ENCODE data around the gene GDF15. TPM values are rescaled to one million over a fixed set of nuclear protein-coding genes. Genes with fewer than 3 reads are reported as not detected.
"Not testable (repeated sequence)": the region's sequence is repeated elsewhere in the genome, so short reads cannot be mapped to it uniquely, and the experiment has no call there.

Gene GDF15, protein sequence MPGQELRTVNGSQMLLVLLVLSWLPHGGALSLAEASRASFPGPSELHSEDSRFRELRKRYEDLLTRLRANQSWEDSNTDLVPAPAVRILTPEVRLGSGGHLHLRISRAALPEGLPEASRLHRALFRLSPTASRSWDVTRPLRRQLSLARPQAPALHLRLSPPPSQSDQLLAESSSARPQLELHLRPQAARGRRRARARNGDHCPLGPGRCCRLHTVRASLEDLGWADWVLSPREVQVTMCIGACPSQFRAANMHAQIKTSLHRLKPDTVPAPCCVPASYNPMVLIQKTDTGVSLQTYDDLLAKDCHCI
- 1 to 10 TPM in 3 of 10 donors, under 1 TPM in 7; 0.26 to 1.8 (median 0.84) TPM for polyA plus RNA-seq (ENCODE audit: insufficient read length in 10 of 10)
- long read RNA-seq, donor 1 = 0 reads
- long read RNA-seq, donor 2 = 0 reads
- long read RNA-seq, donor 3 = 0 reads
- long read RNA-seq, donor 4, partial matches to known transcripts = 0 of 3 reads
- long read RNA-seq, donor 4, other reads (novel, unspliced or antisense) = 0 of 3 reads
- long read RNA-seq, donor 5 = 0 reads
- long read RNA-seq, donor 6 = 0 reads
- long read RNA-seq, donor 7 = 0 reads
- long read RNA-seq, donor 8, partial matches to known transcripts = 0 of 1 reads
- long read RNA-seq, donor 8, other reads (novel, unspliced or antisense) = 0 of 1 reads
- long read RNA-seq, donor 9 = 0 reads

DNA sequence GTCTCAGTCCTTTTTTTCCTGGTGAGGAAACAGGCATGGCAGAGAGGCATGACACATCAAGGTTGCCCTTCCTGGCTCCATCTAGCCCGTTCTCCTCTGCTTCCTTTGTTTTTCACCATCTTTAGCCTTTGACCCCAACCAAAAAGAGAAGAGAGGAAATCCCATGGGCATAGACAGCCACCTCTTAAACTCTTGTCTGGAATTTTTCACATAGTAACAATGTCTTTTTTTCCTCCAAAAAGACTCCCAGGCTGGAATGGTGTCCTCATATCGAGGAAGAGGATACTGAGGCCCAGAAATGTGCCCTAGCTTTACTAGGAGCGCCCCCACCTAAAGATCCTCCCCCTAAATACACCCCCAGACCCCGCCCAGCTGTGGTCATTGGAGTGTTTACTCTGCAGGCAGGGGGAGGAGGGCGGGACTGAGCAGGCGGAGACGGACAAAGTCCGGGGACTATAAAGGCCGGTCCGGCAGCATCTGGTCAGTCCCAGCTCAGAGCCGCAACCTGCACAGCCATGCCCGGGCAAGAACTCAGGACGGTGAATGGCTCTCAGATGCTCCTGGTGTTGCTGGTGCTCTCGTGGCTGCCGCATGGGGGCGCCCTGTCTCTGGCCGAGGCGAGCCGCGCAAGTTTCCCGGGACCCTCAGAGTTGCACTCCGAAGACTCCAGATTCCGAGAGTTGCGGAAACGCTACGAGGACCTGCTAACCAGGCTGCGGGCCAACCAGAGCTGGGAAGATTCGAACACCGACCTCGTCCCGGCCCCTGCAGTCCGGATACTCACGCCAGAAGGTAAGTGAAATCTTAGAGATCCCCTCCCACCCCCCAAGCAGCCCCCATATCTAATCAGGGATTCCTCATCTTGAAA is at the start of gene GDF15:
TSS of gene GDF15 (plus strand) at position 484 of the 868 bp plus-strand sequence. CDS start at position 516, 32 bp downstream.
- peak in 1 of 3 donors; percentile 64 for DNase-seq

DNA sequence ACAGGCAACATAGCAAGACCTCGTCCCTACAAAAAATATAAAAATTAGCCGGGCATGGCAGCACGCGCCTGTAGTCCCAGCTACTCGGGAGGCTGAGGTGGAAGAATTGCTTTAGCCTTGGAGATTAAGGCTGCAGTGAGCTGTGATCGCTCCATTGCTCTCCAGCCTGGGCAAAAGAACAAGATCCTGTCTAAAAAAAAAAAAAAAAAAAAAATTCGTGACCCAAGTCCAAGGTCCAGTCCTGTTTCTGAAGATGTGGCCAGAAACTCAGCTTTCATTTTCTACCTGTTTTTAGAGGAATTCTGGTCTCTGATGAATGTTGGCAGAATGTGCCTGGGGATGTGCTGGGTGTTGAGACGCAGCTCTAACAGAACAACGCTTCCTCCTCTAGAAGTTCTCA is 47.4 kb upstream of the GDF15 start:
- no peak for DNase-seq

DNA sequence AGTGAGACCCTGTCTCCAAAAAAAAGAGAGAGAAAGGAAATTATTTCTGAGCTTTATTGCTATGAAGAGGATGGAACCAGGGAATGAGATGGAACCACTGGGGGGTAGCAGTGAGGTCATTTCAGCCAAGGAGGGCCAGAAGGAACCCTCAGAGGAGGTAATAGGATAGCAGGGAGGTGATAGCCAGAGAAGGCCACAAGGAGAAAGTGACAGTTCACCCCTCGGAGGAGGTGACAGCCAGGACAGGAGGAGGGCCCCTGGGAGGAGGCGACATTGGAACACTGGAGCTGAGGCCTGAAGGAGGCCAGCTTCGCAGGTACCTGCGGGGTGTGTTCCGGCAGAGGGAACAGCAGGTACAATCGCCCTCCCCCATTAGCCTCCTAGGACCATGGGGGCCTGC is 46.2 kb upstream of the GDF15 start:
- DNase-seq = peak in 1 of 3 donors; percentile 33

DNA sequence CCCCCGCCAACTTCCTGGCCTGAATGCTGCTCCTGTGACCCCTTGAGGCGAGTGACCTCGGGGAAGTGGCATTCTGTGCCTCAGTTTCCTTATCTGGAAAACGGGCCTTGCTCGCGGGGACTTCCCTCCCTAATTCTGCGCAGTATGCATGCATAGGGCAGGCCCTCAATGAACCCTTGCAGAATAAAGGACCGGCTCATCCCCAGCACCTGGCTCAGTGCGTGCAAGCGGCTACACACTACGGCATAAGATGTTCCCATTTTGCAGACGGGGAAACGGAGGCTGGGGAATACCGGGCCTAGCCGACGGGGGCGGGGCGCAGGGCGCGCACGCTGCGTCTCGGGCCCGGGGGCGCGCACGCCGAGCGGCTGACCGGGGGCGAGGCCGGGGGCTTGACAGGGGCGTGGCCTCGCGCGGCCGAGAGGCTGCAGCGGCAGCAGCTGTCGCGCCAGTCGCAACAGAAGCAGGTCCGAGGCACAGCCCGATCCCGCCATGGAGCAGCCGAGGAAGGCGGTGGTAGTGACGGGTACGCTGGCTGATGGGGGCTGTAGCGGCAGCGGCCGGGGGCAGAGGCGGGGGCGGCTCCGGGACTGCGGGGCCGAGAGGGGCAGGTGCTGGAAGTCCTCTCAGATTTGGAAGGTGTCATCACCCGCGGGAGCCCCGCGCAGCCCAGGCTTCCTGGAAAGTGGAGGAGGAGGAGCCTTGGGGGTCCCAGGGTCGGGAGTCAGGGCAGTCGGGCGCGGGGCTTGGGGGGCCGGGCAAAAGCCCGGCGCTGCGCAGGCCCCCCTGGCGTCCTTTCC is 45.6 kb upstream of the GDF15 start, which contains the start of gene PGPEP1:
TSS of gene PGPEP1 (plus strand) at position 409 of the 800 bp plus-strand sequence. CDS start at position 493, 84 bp downstream.
- peak; percentile 52 to 86 (median 79) for DNase-seq

DNA sequence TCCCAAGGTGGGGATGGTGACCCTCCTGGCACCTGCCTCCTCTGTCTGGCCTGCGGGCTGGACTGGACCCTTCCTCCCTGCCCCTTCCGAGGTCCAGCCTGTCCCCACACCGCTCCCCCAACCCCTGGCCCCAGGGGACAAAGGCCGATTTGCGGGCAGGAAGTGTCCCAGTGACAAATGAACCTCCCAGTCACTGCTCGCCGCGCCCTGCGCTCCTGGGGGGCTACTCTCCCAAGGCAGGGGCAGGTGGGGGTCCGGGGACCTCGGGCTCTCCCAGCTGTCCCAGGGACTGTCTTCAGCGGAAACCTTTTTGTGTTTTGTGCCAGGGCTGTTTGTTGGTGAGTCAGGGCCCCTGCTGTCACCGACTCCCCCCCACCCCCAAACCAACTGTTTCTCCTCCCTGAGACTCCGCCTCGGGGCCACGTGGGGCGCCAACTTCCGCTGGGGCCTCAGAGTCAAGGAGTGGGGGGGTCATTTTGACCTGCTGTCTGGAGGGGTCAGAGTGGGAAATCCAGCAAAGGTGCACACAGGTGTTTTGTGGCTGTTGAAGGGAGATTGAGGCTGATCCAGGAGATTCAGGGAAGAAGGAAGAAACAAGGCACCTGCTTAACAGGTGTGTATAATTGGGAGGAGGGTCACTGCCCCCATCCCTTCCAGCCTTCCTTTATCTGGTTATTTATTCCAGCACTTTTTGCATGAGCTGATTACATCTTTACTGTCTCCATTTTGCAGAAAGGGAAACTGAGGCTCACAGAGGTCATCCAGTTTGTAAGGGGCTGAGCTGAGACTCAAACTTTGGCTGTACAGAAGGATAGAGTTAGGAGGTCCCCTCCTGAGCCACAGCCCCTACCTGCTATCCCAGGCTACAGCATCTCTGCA is 44.7 kb upstream of the GDF15 start:
- DNase-seq = peak in 1 of 3 donors; percentile 59

DNA sequence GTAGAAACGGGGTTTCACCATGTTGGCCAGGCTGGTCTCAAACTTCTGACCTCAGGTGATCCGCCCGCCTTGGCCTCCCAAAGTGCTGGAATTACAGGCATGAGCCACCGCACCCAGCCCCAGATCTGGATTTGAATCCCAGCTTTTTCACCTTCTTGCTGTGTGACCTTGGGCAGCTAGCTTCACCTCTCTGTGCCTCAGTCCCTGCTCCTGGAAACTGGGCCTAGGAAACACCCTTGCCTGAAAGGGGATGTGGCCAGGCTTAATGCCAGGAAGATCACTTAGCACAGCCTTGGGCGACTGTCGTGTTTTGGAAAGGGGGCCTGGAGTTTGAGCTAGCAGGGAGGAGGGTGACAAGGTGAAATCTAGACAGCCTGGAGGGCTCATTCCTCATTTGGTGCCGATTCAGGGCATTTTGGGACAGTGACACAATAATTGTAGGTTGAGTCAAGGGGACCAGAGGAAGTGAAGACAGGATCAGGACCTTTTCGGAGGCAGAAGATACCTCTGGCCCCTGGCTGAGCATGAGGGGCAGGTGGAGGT is 43.8 kb upstream of the GDF15 start:
- DNase-seq = no peak

DNA sequence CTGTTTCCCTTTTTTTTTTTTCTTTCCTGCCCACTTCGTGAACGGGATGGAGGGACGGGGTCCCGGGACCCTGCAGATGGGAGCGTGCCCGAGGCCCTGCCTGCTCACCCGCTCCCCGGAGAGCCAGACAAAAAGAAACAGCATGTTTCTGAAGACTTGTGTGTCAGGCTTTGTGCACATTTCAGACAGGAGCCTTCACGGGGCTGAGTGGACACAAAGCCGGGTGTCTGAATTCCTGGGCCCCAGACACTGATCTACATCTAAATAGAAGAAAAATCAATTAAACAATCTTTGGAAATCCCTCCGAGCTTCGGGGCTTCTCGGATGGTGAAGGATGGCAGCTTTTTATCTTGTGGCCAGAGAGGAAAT is 41.4 kb upstream of the GDF15 start:
- no peak for DNase-seq

DNA sequence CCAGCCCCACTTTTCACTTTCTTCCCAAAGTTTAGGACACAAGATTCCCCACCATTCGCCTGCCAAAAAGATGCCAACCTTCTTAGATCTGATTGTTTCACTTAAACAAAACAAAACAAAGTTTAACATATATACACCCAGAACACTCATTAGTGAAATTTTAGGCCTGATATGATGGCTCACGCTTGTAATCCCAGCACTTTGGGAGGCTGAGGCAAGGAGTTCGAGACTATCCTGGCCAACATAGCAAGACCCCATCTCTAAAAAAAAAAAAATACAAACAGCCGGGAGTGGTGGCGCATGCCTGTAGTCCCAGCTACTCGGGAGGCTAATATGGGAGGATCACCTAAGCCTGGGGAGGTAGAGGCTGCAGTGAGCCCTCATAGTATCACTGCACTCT is 40.7 kb upstream of the GDF15 start:
- DNase-seq = no peak

DNA sequence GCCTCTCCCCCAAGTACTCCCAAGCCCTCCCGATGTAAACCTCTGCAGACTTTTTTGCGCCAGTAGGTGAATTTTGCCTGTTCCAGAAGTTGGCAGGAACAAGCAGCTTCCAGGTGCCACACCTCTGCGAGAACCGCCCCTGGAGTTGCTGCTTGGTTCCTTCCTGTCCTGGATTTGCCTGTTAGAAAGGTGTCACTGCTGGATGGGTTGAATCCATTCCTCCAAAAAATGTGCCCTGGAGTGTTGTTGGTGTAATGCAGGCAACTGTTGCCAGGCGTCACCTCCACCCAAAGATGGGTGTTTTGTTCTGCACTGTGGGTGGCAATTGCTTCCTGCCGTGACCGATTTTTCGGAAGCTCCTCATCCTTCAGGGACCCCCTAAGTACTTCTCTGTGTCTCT is 39.9 kb upstream of the GDF15 start:
- no peak for DNase-seq

DNA sequence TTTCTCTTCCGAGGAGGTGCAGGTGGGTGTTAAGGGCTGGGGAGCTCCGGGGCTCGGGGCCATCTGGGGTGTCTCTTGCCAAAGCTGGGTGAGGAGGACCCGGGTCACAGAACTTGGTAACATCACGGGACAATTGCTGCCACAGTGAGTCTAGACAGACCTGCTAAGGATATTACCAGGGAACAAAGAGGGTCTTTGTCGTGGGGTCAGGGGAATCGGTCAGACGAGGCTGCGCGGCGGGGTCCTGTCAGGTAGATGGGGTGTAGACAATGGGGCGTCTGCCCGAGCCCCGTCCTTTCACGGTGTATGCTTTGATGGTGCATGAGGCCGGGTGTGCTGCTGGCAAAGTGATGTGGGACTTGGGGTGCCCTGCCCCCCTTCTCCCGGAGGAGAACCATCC is 37.8 kb upstream of the GDF15 start:
- no peak for DNase-seq

DNA sequence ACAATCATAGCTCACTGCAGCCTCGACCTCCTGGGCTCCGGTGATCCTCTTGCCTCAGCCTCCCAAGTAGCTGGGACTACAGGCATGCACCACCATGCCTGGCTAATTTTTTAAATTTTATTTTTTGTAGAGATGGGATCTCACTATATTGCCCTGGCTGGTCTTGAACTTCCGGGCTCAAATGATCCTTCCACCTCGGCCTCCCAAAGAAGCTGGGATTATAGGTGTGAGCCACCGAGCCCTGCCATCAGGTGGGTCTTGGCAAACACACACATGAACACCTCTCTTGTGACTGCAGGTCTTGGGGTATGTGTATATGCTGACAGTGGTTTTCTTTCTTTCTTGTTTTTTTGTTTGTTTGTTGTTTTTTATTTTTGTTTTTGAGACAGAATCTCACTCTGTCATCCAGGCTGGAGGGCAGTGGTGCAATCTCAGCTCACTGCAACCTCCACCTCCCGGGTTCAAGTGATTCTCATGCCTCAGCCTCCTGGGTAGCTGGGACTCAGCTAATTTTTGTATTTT is 37.1 kb upstream of the GDF15 start:
- not testable (repeated sequence) for DNase-seq

DNA sequence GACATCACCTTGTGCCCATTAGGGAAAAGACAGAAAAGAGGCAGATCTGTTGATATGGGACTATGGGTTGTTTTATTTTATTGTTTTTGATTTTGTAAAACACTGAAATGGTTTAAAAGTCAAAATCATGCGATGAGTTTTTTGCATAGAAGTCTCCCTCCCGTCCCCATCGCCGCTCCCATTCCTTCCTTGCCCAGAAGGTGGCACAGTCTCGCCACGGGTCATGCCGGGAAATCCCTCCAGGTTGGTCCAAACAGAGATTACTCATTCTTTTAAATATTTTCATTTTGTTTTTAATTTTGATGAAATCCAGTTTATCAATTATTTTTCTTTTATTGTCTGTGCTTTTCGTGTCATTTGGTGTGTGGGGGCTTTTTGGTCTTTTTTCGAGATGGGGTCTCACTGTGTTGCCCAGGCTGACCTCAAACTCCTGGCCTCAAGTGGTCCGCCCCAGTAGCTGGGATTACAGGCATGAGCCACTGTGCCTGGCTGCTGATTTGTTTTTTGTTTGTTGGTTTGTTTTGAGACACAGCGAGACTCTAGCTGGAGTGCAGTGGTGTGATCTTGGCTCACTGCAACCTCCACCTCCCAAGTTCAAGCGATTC is 36.3 kb upstream of the GDF15 start:
- DNase-seq = peak in 1 of 3 donors; percentile 47

DNA sequence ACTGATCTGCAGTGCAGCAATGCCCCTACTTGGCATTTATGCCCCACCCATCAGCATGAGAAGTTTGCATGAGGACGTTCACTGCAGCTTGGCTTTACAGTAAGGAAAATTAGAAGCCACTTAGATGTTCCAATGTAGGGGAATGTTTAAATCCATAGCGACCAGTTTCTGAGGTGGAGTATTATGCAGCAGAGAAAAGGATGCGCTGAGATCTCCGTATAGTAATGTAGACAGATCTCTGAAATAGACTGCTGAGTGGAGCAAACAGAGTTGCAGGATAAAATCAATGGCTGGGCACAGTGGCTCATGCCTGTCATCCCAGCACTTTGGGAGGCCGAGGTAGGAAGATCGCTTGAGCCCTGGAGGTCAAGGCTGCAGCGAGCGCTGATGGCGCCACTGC is 35.5 kb upstream of the GDF15 start:
- DNase-seq = no peak

DNA sequence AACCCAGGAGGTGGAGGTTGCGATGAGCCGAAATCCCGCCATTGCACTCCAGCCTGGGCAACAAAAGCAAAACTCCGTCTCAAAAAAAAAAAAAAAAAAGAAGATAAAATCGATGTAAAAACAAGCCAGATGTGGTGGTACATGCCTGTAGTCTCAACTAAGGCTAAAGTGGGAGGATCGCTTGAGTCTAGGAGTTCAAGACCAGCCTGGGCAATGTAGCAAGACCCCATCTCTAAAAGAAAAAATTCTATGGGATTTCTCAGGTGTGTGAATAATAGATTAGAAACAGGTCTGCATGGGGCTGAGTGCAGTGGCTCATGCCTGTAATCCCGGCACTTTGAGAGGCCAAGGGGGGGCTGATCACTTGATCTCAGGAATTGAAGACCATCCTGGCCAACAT is 34.4 kb upstream of the GDF15 start:
- no peak for DNase-seq

DNA sequence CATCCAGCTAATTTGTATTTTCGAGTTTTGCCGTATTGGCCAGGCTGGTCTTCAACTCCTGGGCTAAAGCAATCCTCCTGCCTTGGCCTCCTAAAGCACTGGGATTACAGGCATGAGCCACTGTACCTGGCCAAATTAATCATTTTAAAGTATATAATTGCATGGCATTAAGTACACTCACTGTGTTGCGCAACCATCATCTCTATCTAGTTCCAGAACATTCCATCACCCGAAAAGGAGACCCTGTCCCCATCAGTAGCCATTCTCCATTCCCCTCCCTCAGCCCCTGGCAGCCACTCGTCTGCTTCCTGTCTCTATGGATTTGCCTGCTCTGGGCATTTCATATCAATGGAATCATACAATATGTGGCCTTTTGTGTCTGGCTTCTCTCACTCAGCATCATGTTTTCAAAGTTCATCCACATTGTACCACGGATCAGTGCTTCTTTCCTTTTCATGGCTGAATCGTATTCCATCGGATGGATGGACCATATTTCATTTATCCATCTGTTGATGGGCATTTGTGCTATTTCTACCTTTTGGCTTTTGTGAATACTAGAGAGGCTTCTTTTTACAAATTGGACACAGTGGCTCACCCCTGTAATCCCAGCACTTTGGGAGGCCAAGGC is 32.5 kb upstream of the GDF15 start:
- DNase-seq = no peak

DNA sequence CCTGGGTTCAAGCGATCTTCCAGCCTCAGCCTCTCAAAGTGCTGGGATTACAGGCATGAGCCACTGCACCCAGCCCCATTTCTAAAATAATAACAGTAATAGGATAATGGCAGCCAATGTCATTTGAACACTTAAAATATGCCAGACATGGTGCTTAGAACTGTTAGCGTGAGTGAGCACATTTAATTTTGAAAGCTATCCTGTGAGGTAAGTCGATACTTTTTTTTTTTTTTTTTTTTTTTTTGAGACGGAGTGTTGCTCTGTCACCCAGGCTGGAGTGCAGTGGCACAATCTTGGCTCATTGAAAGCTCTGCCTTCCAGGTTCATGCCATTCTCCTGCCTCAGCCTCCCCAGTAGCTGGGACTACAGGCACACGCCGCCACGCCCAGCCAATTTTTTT is 31.2 kb upstream of the GDF15 start:
- DNase-seq = not testable (repeated sequence)

DNA sequence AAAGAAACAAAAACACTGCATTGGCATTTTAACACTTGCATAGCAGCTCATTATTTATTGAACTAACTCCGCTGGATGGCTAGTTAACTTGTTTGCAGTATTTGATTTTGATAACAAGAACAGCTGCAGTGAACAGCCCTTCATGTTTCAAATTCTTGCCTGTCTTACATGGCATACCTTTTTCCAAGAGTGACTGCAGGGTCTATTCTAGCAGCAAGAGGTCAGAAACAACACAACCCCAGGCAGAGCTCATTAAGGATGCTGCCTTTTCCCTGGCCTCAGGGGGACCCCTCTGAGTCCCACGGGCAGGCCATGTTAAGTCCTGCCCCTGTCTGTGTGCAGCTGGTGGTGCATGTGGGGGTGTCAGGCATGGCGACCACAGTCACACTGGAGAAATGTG is 28.9 kb upstream of the GDF15 start:
- no peak for DNase-seq

DNA sequence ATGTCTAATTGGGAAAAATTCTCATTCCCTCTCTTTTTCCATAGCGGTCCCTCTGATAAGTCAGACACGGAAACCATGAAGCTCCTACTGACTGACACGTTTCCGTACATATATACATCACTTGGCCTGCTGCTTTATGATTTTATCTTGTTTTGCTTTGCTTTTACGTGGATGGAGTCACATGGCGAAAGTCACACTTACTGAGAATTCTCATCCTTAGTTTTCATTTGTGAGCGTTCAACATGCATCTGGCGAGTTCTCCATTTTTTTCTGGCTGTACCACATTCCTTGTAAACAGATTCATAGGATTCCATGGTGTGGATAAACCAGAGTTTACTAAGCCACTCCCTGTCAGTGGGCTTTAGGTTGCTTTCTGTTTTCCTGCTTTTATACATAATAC is 24.3 kb upstream of the GDF15 start:
- DNase-seq = no peak

Data from muscle of back (tissue), 13 donors.